LNCAP (cell line): Measurements from ENCODE around the gene GP1BB.

ENCODE experiments used
- CTCF ChIP-seq: fragments of 450-650 bp; IDR thresholded peaks from 2 replicates; pipeline ENCODE4 v1.5.1; 2017; ENCODE audit warnings: mild to moderate bottlenecking

The GP1BB gene

GRCh38 chr22:19680287-19680881 is 43.0 kb upstream of the GP1BB start:
- TF ChIP-seq CTCF, result no peak

- TF ChIP-seq CTCF, result no peak
Observed at GRCh38 chr22:19680911-19681862, 42.2 kb upstream of the GP1BB start.

- TF ChIP-seq CTCF, result no peak
Observed at GRCh38 chr22:19681863-19682245, 41.5 kb upstream of the GP1BB start.

GRCh38 chr22:19686946-19687345 is 36.4 kb upstream of the GP1BB start:
- TF ChIP-seq CTCF, result no peak

GRCh38 chr22:19687561-19688300 is 35.6 kb upstream of the GP1BB start:
- TF ChIP-seq CTCF, result no peak

GRCh38 chr22:19688301-19689290 is 34.7 kb upstream of the GP1BB start:
- no peak for TF ChIP-seq CTCF
